Kasumi-1 (cell line): ENCODE measurements around the gene TMEM170A.
"Not testable (repeated sequence)": the region's sequence is repeated elsewhere in the genome, so short reads cannot be mapped to it uniquely, and the experiment has no call there.

Source experiments
- DNase-seq, 2 experiments: peaks; one replicate each; lab custom pipeline; 2025; lab: John Stamatoyannopoulos, UW

Gene TMEM170A

DNA sequence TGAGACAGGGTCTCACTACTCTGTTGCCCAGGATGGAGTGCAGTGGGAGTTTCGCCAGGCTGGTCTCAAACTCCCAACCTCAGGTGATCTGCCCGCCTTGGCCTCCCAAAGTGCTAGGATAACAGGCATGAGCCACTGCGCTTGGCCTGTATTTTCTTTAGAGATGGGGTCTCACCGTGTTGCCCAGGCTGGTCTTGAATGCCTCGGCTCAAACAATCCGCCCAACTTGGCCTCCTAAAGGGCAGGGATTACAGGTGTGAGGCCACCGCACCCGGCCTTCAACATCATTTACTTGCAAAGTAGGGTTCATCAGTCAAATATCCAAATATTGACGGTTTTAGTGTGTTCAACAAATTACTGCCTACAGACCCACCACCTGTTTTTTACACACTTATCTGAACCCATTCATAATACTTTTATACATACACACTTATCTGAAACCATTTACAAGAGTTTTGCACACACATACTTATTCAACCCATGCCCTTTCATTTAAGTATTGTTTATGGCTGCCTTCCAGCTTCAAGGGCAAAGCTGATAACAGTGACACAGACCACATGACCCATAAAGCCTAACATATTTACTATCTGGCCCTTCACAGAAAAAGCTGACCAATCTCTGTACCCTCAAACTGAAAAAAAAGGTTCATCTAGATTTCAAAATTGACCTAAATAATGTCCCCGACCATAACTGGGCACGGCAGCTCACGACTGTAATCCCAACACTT, 11.9 kb downstream of the TMEM170A start:
- no peak for DNase-seq

DNA sequence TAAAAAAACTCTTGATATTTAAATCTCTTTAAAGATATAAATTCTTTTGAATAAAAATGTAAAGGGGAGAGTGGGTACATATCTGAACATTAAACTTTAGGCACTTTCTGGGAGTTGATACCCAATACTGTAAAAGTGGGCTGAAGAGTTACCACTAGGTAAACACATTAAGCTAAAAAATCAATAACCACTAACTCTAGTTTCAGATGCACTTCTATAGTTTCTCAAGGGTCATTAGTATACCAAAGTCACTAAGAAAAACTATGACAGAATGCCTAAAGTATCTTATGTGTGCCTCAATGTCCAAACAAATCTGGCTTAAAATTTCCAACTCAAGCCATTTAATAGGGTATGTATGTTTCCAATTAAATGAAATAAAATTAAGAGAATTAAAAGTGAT, 18.1 kb downstream of the TMEM170A start:
- DNase-seq, result no peak

DNA sequence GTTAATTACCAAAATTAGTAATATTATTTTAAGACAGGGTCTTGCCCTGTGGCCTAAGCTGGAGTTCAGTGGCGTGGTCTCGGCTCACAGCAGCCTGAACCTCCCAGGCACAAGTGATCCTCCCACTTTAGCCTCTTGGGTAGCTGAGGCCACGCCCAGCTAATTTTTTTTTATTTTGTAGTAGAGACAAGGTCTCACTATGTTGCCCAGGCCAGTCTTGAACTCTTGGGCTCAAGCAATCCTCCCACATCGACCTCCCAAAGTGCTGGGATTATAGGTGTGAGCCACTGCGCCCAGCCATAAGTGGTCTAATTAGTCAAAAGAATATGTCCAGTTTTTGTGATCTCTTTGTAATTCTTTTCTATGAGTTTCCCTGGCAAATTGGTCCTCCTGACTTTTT, 19.2 kb downstream of the TMEM170A start:
- no peak for DNase-seq

DNA sequence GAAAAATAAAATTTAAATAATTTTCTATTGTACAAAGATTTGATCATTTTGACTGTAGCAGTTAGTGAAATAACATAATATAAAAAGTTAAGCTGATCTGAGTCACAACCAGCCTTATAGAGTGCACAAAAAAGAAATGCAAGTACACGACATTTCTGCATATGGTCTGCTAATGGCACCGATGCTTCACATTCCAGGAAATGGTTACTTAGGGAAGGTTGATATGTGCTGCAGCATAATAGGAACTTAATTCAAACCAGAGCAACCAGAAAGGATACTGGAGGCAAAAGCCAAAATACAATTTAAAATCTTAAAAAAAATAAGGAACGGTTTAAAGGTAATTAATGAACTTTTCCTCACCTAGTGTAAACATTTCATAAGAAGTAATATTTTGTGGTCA, 21.2 kb downstream of the TMEM170A start:
- DNase-seq, result no peak

DNA sequence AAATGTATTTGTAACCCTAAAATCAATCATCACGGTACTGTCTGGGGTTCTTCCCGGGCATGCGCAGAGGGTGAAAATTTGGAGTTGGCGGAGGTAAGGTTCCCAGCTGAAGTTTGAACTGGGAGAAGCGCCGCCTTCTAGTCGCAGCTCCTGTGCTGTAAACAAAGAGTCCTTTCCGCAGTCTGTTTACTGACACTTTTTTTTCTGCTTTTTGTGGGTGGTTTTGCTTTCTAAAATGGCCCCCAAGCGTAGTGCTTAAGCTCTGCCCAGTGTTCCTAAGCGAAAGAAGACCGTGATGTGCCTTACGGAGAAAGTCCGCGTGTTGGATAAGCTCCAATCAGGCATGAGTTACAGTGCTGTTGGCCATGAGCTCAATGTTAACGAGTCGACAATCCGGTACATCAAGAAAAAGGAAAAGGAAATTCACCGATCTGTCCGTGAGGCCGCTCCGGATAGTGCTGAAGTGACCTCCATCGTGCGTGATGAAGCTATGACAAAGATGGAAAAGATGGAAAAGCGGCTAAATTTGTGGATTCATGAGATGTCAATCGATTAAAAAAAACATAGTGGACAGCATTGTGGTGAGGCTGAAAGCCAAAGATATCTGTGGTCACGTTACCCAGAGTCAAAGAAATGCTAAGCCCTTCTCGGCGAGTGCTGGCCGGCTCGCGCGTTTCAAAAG, 30.6 kb downstream of the TMEM170A start:
- DNase-seq, result peak; percentile 92

DNA sequence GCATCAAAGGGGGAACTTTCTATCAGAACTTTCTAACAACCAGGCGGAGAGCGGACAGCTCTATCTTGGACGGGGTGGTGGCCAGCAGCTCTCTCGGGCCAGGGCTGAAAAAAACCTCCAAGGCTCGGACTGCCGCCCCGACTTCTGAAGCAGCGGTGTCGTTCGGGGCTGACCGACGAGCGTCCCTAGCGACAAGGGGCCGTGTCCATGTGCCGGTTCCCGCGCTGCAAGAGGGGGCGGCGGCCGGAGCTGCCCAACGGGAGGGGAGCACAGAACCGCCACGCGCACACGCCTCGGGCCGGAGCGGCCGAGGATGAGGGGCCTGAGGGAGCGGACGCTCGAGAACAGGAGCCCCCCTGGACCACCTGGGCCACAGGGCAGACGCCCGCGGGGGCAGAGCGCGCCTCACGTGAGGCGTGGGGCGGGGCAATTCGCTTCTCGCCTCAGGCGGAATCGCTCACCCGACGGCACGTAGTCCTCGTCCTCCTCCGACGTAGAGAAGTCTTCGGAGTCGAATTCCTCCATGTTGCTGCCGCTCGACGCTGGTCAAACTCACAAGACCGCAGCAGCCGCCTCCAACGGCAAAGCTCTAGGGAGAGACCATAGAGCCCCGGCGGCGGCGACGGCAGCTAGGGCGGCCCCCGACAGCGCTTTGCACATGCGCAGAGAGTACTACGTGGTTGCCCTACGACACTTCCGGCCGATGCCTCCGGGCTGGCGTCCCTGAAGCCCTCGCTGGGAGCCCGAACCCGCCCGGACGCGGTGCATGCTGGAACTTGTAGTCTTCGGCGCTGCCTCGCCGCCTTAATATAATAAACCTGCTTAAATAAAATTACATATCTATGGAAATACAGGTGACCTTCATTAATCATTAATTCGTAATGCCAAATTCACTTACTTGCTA, 31.4 kb downstream of the TMEM170A start, which contains the start of gene CFDP1:
CFDP1 (minus strand) TSS at position 676 of the 904 bp plus-strand sequence; CDS start at position 525, 151 bp downstream.
- DNase-seq, result peak; percentile 91 to 93

DNA sequence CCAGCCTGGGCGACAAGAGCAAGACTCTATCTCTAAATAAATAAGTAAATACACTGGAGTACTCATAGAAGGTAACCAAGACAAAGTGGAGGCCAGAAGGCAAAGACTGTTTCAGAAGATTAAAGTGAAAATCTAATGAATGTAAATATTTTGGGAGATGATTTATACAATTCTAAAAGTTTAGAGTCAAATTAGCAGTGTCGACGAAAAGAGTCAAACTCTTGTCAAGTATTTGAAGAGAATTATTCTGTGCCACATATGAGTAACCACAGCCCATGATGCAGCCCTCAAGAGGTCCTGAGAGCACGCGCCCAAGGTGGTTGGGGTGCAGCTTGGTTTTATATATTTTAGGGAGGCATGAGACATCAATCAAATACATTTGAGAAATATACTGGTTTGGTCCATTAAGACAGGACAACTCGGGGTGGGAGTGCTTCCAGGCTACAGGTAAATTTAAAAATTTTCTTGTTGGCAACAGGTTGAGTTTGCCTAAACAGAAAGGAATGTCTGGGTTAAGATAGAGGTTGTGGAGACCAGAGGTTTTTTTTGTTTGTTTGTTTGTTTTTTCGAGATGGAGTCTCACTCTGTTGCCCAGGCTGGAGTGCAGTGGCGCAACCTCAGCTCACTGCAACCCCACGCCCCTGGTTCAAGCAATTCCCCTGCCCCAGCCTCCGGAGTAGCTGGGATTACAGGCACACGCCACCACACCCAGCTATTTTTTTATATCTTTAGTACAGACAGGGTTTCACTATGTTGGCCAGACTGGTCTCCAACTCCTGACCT, 34.7 kb downstream of the TMEM170A start:
- DNase-seq, result no peak

DNA sequence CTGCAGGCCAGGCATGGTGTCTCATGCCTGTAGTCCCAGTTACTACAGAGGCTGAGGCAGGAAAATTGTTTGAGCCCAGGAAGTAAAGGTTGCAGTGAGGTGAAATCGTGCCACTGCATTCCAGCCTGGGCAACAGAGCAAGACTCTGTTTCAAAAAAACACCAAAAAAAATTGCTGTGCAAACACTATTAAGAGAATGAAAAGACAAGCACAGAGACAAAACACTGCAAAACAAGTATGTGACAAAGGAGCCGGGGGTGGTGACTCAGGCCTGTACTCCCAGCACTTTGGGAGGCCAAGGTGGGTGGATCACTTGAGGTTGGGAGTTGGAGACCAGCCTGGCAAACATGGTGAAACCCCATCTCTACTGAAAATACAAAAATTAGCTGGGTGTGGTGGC, 38.0 kb downstream of the TMEM170A start:
- not testable (repeated sequence) for DNase-seq

DNA sequence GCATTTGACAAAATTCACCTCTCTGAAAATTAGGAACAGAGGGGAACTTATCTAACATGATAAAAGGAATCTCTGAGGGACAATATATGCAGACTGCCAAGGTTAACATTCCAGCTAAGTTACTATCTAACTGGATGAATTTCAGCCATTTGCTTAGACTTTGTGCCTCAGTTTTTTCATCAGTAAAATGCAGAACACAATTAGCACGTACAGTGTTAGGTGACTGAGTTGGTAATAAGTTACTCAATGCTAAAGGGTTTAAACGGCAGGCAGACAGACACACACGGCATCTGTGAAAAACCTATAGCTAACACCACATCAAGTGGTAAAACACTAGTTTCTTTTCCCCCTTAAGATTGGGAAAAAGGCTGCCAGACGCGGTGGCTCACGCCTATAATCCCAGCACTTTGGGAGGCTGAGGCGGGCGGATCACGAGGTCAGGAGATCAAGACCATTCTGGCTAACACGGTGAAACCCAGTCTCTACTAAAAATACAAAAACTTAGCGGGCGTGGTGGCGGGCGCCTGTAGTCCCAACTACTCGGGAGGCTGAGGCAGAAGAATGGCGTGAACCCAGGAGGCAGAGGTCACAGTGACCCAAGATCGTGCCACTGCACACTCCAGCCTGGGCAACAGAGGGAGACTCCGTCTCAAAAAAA, 40.3 kb downstream of the TMEM170A start:
- DNase-seq, result not testable (repeated sequence)

DNA sequence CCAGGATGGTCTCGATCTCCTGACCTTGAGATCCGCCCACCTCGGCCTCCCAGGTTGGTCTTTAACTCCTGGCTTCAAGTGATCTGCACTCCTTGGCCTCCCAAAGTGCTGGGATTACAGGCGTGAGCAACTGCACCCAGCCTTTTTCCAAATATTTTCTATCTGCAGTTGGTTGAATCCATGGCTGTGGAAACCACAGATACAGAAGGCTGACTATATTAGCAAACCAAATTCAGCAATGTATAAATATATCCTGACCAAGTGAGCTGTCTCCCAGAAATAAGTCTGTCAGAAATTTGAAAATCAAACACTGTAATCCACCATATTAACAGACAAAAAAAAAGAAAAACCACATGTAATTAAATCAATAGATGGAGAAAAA, 40.8 kb downstream of the TMEM170A start:
- no peak for DNase-seq

DNA sequence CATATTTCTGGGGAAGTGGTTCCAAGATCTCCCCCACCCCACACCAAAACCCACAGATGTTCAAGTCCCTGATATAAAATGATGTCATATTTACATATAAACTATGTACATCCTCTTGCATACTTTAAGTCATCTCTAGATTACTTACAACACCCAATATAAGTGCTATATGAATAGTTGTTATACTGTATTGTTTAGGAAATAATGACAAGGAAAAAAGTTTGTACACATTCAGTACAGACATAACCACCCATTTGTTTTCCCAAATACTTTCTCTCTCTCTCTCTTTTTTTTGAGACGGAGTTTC, 42.7 kb downstream of the TMEM170A start:
- no peak for DNase-seq

DNA sequence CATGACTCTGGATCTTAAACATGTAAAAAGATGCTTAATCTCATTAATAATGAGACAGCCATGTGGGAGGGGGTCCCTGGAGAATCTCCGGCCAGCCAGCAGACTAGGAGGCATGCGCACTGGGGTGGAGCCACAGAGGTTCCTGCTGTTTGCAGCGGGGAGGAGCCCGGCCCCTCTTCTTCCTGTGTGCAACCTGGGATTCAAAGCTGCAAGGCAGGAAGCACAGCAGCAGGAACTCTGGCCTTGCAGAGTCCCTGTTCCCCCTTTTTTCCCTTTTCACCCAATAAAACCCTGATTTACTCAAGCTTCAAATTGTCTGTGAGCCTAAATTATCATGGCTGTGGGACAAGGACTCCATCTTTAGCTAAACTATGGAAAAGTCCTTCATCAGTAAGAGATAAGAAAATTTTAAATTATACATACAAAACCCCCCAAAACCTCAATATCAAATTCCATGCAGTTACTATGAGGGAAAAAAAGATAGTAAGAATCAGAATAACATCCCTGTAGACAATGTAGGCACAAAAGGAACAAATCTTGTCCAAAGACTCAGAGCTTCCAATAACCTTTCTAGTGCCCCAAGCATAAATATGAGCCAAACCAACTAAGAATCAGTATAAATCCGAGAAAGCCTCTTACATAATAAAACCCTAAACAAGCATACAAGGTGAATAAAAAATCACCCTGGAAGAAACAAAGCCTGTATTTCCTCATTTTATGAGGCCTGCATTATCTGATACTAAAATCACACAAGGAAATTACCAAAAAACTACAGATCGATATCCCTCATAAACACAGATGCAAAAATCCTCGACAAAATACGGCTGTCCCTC, 43.3 kb downstream of the TMEM170A start:
- peak; percentile 63 to 68 for DNase-seq

DNA sequence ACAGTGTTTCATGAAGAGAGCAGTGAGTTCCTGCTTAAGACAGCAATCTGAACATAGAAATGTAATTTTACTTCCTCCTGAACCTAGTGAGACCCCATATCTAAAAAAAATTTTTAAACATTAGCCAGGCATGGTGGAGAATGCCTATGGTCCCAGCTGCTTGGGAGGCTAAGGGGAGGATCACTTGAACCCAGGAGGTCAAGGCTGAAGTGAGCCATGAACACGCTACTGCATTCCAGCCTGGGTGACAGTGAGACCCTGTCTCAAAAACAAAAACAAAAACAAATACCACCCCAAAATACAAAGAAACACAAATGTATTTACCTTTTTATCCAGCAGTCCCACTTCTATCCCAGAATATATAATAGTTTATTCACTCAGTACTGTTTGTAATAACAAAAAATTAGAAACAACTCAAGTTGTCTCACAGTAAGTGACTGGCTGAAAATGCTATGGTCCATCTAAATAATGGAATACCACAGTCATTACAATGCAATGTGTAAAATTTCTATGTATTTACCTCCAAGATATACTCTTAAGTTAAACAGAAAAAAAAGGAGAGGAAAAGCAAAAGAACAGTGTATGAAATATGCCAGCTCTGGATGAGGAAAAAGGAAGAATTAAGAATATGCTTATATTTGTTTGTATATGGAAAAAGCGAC, 47.5 kb downstream of the TMEM170A start:
- DNase-seq, result no peak

DNA sequence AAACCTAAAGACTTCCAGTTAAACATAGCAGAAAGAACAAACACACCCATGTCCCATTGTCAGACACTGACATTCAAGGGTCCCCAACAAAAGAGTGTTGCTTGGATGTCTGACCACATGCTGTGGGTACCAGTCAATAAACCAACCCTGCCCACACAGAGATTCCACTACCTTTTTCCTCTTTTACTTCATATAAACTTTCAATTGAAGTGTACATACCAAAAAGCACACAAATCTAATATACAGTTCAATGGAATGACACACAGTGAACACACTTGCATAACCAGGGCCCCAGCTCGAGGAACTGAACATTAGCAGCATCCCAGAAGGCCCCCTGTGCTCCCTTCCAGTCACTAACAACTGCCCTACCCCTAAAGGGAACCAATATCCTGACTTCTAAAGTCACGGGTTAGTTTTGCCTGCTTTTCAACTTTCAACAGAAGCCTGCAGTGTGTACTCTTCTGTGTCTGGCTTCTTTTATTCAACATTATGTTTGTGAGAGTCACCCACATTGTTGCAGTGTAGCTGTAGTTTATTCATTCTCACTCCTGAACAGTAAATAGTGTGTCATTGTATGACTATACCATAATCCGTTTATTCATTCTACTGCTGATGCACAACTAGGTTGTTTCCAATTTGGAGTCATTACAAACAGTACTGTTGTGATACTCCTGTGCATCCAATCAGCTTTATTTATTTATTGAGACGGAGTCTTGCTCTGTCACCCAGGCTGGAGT, 49.2 kb downstream of the TMEM170A start:
- no peak for DNase-seq

DNA sequence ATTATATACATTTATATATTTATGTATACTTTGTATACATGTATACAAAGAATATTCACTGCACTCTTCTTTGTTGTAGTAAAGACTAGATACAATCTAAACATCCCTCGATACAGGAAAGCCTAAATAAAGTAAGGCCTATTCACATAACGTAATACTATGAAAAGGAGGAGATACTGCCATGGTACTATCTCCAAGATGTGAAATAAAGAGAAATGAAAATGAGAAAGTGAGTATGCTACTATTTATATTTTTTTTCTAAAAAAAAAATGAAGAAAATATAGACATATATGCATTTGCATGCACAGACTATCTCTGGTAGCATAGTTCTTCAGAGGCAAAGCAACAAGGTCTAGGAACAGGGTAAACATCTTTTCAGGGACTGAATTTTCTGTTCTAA, 50.5 kb downstream of the TMEM170A start:
- DNase-seq, result no peak

DNA sequence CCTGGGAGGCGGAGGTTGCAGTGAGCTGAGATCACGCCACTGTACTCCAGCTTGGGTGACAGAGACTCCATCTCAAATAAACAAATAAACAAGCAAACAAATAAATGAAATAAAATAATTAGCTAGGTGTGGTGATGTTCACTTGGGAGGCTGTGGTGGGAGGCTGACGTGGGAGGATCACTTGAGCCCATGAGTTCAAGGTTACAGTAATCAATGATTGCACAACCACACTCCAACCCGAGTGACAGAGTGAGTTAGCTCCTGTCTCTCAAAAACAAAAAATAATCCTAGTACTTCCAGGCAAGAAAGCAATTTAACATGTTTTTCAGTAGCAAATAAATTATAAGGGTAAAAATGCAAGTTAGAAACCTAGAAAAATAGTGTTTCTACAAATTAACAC, 57.5 kb downstream of the TMEM170A start:
- no peak for DNase-seq

DNA sequence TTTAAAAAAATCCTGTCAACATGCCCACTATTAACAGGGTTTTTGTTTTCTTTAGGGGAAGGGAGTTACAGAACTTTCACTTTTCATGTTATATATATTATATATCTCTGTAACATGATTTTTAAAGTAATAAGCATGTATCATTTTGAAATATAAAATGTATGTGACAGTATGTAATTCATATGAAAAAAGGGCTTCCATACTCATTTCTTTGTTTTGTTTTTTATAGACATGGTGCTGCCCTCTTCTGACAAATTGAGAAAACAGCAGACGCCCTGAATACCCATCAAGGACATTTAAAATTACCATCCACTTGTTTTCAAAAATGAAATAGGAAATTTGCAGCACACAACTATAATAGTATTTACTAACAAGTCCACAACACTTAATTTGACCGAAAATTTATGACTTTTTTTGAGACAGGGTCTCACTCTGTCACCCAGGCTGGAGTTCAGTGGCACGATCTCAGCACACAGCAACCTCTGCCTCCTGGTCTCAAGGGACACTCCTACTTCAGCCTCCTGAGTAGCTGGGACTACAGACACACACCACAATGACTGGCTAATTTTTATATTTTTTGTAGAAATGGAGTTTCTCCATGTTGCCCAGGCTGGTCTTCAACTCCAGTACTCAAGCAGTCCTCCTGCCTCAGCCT, 61.5 kb downstream of the TMEM170A start:
- DNase-seq, result peak; percentile 65 to 83

DNA sequence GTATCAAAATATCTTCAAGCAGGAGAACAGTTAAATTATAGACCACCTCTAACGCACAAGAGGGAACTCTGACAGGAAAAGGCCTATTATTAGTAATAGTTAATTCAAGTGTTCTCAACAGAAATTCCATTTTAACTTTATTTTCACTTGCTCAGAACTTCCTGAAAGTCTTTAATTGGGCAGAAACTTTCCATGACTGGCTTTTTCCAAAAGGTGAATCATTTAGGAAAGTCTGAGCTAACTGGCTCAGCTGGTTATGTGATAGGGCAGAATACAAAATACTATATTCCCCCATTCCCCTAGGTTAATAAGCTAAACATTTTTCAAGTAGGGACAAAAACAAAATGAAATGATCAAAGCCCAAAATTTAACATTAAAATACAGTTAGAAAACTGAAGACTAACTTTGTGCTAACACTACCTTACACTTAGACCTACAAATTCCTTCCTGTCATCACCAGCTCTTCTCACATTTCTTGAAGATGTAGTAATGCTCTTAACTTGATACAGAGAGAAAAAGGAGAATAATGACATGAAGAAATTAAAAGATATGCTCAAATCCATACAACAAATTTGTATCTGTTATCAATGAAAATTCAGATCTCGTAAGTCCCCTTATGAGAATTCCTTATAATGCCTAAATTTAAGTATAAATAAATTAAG, 62.2 kb downstream of the TMEM170A start:
- DNase-seq, result no peak
